ENCODE measurements around the gene MGAT5B.

MGAT5B gene

GRCh38 chr17:76904116-76904515 lies 35.9 kb downstream of the MGAT5B start:
- TF ChIP-seq, protein P1, sequence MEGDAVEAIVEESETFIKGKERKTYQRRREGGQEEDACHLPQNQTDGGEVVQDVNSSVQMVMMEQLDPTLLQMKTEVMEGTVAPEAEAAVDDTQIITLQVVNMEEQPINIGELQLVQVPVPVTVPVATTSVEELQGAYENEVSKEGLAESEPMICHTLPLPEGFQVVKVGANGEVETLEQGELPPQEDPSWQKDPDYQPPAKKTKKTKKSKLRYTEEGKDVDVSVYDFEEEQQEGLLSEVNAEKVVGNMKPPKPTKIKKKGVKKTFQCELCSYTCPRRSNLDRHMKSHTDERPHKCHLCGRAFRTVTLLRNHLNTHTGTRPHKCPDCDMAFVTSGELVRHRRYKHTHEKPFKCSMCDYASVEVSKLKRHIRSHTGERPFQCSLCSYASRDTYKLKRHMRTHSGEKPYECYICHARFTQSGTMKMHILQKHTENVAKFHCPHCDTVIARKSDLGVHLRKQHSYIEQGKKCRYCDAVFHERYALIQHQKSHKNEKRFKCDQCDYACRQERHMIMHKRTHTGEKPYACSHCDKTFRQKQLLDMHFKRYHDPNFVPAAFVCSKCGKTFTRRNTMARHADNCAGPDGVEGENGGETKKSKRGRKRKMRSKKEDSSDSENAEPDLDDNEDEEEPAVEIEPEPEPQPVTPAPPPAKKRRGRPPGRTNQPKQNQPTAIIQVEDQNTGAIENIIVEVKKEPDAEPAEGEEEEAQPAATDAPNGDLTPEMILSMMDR (IDR thresholded peaks at IDR 0.05; ENCODE audit: low read depth, low read length), result no peak
- DNase-seq (ENCODE audit: extremely low read depth, low read depth), result no peak

GRCh38 chr17:76905036-76905435 lies 36.8 kb downstream of the MGAT5B start:
- TF ChIP-seq, protein P1 (IDR thresholded peaks at IDR 0.05; ENCODE audit: low read depth, low read length), result no peak
- no peak for DNase-seq (ENCODE audit: extremely low read depth, low read depth)

- TF ChIP-seq, protein P1 (IDR thresholded peaks at IDR 0.05; ENCODE audit: low read depth, low read length), result no peak
- no peak for DNase-seq (ENCODE audit: extremely low read depth, low read depth)
Measured at GRCh38 chr17:76905836-76906235, 37.6 kb downstream of the MGAT5B start.

GRCh38 chr17:76906463-76906862 lies 38.3 kb downstream of the MGAT5B start:
- DNase-seq (ENCODE audit: extremely low read depth, low read depth), result no peak
- TF ChIP-seq, protein P1 (IDR thresholded peaks at IDR 0.05; ENCODE audit: low read depth, low read length), result no peak

DNA sequence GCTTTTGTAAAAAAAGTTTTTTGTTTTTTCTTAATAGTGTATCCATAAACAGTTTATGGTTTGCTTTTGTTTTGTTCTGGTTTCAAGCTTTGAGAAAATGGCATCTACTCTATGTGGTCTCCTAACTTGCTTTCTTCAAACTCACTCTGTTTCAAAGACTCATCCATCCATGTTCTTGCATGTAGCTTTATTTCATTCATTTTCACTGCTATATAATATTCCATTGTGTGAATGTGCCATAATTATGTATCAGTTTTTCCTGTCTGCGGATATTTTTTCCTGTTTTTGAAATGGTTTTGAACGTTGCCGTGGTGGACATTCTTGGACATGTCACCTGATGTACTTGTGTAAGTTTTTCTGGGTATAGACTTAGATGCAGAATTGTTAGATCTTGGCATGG lies 39.1 kb downstream of the MGAT5B start:
- DNase-seq (ENCODE audit: extremely low read depth, low read depth), result no peak
- TF ChIP-seq, protein P1 (IDR thresholded peaks at IDR 0.05; ENCODE audit: low read depth, low read length), result no peak

DNA sequence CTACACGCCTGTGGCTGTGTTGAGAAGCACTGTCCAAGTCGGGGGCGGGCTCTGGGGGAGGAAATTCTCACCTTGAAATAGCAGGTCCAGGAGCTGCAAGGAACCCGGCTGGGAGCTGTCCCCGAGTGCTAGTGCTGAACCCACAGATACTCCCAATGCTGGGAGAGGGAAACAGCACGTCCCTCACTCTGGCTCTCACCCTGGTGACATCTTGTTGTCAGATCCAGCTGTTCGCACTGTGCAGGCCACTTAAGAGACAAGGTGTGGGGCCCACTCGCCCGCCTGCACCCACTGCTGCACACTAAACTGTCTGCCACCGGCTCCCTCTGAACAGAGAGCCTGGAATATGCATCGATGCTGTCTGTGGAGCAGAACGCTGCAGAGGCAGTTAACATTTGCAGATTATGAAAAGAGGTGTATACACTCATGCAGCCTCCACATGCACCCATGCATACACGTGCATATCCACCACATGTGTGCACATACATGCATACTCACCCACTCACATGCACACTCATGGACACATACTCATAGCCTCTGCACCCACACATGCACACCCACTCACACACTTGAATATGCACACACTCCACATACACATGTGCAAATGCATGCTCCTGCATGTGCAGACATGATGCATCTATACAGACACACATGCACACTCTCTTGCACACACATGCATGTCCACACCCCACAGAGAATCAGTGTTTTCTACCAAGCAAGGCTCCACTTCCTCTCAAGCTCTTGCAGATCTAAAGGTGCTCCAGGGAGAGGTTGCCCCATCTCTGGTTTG lies 42.0 kb downstream of the MGAT5B start:
- DNase-seq (ENCODE audit: extremely low read depth, low read depth), result no peak
- TF ChIP-seq, protein P1 (IDR thresholded peaks at IDR 0.05; ENCODE audit: low read depth, low read length), result no peak

DNA sequence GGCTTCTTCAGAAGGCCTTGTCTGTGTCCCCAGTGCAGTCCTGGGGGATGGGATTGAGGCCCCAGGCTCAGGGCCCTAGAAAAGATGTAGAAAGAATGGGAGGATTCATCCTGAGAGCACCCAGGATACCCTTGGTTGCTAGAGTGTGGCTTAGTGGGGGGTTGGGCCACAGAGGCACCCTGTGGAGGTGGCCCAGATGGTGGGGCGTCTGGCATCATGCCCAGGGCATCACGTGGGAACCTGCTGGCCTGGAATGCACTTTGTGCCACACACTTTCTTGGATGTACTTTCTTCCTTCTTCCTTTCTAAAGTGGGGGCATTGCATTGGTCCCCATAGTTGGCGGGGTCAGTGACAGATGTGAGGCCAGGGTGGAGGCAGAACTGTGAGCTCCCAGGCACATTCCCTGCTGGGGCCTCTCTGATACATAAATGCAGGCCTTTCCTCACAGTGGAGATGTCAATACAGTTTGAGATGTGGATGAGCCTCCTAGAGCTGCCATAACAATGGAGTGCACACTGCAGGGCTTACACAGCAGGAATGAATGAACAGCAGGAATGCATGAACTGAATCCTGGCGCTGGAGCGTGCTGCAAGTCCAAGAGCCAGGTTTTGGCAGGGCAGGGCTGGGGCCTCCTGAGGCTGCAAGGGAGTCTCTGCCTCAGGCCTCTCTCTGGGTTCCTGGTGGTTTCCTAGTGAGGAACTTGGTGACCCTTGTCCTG lies 43.3 kb downstream of the MGAT5B start:
- DNase-seq (ENCODE audit: extremely low read depth, low read depth), result no peak
- TF ChIP-seq, protein P1 (IDR thresholded peaks at IDR 0.05; ENCODE audit: low read depth, low read length), result no peak

Data from AG09319 (cell line).